GM23248 (cell line): ENCODE results near the gene SCYL1. TPM values are rescaled to one million over a fixed set of nuclear protein-coding genes. Genes with fewer than 3 reads are reported as not detected.
A peak's percentile ranks its signal among the peaks of the same experiment; 100 is the strongest.

Experiments
- DNase-seq: peaks from one replicate; pipeline ENCODE4 v3.0.0-alpha.2; 2015
- H2AFZ ChIP-seq: fragments of 200-600 bp; sonication (generic); 2 replicates; pipeline ENCODE4 v1.6.1; 2016; ENCODE audit warnings: antibody characterized with exemption
- H3F3A ChIP-seq: fragments of 200-600 bp; sonication (generic); 2 replicates; pipeline ENCODE4 v1.6.1; 2016; ENCODE audit warnings: mild to moderate bottlenecking, antibody characterized with exemption, mixed run types; ENCODE audit not compliant: insufficient read depth
- H3K27ac ChIP-seq: fragments of 200-600 bp; sonication (generic); 2 replicates; pipeline ENCODE4 v1.5.1; 2016; ENCODE audit warnings: mild to moderate bottlenecking
- H3K27me3 ChIP-seq: fragments of 200-600 bp; sonication (generic); replicated peaks from 2 replicates; pipeline ENCODE4 v1.6.1; 2016; ENCODE audit warnings: mild to moderate bottlenecking; ENCODE audit not compliant: insufficient read depth
- H3K36me3 ChIP-seq: fragments of 200-600 bp; sonication (generic); 2 replicates; pipeline ENCODE4 v1.6.1; 2016; ENCODE audit warnings: low read depth, mild to moderate bottlenecking
- H3K4me1 ChIP-seq: fragments of 200-600 bp; sonication (generic); 2 replicates; pipeline ENCODE4 v1.6.1; 2016; ENCODE audit warnings: mild to moderate bottlenecking; ENCODE audit not compliant: insufficient read depth
- H3K4me2 ChIP-seq: fragments of 200-600 bp; sonication (generic); one replicate; pipeline ENCODE4 v1.6.1; 2016; ENCODE audit warnings: mild to moderate bottlenecking; ENCODE audit not compliant: unreplicated experiment
- H3K4me3 ChIP-seq: fragments of 200-600 bp; sonication (generic); 2 replicates; pipeline ENCODE4 v1.5.1; 2016; ENCODE audit warnings: mild to moderate bottlenecking
- H3K79me2 ChIP-seq: fragments of 200-600 bp; sonication (generic); 2 replicates; pipeline ENCODE4 v1.6.1; 2016; ENCODE audit warnings: mild to moderate bottlenecking; ENCODE audit not compliant: insufficient read depth
- H3K9ac ChIP-seq: fragments of 200-600 bp; sonication (generic); 2 replicates; pipeline ENCODE4 v1.6.1; 2016; ENCODE audit warnings: mild to moderate bottlenecking
- H3K9me2 ChIP-seq: fragments of 200-600 bp; sonication (generic); 2 replicates; pipeline ENCODE4 v1.6.1; 2016; ENCODE audit warnings: mixed run types, mild to moderate bottlenecking, moderate library complexity; ENCODE audit not compliant: insufficient read depth
- H3K9me3 ChIP-seq: fragments of 200-600 bp; sonication (generic); one replicate; pipeline ENCODE4 v1.6.1; 2017; ENCODE audit warnings: low read depth
- H4K20me1 ChIP-seq: fragments of 200-600 bp; sonication (generic); 2 replicates; pipeline ENCODE4 v1.6.0; 2016; ENCODE audit not compliant: insufficient read depth
- EZH2 ChIP-seq: fragments of 200-600 bp; sonication (generic); IDR thresholded peaks from 2 replicates; pipeline ENCODE4 v1.6.1; 2018; ENCODE audit warnings: antibody characterized with exemption, mild to moderate bottlenecking; ENCODE audit not compliant: insufficient read depth, poor library complexity, severe bottlenecking
- EZH2phosphoT487 ChIP-seq: fragments of 200-600 bp; sonication (generic); IDR thresholded peaks from 2 replicates; pipeline ENCODE4 v1.6.1; 2018; ENCODE audit warnings: antibody characterized with exemption, moderate library complexity, mild to moderate bottlenecking, low read depth; ENCODE audit not compliant: insufficient read depth
- WGBS, 2 experiments: methylation state at CpG; one replicate each; pipeline ENCODE4 v1.1.6; 2015 to 2017; ENCODE audit warnings: low lambda C conversion rate in 2 of 2, low coverage in 1 of 2; ENCODE audit errors: missing lambda C conversion rate in 2 of 2; 5-methylcytosine and 5-hydroxymethylcytosine counted together
- in situ Hi-C: fragments of 300-500 bp; cut with MboI; formaldehyde crosslinking; loops from 2 replicates; pipeline ENCODE4 v1.15.0; 2020
- polyA plus RNA-seq: library from polyadenylated mRNA; unstranded; fragments of >200 nt; fragmentation: Nextera tagmentation; extraction: Ambion mirVana; gene quantifications from 2 replicates; pipeline ENCODE4 v1.2.1, GENCODE V29; 2016
- total RNA-seq: library from RNA; depleted of rRNA; stranded (reverse); fragments of >200 nt; shearing (Covaris generic); gene quantifications from 2 replicates; pipeline ENCODE4 v1.2.3, GENCODE V29; 2014

Gene SCYL1
- total and polyA plus RNA-seq, 2 experiments from 2014 or later: 90.7 to 115 TPM

GRCh38 chr11:65492637-65493366 is 32.1 kb upstream of the SCYL1 start:
- Histone ChIP-seq H4K20me1 (no peaks in the 10 kb centered on the region), H3K36me3 (no peaks in the 10 kb centered on the region), H3K27me3 (no peaks in the 10 kb centered on the region), H3K4me3 (peak overlapping the region; percentile 43), H3K9me3 (no peaks in the 10 kb centered on the region), H3K9ac (peak overlapping the region; percentile 91), H3K4me2 (peak overlapping the region; percentile 82), H2AFZ (no peak overlapping the region), H3K4me1 (peaks cover 91% of the 10 kb centered on the region), H3K79me2 (peaks cover 61% of the 10 kb centered on the region), H3F3A (peaks cover 87% of the 10 kb centered on the region), H3K27ac (peak overlapping the region; percentile 100), H3K9me2 (no peaks in the 10 kb centered on the region)
- TF ChIP-seq EZH2 (no peak), EZH2phosphoT487 (no peak)
- in situ Hi-C loops: no loop called here
- WGBS, 2 experiments: 8 to 10% methylated on average over 6 of the region's 6 CpGs
- peak; percentile 95 for DNase-seq

GRCh38 chr11:65493367-65494176 is 31.3 kb upstream of the SCYL1 start:
- no peak for TF ChIP-seq EZH2
- TF ChIP-seq EZH2phosphoT487: no peak
- peaks cover 87% of the 10 kb centered on the region for H3F3A ChIP-seq
- H3K4me1 ChIP-seq: peaks cover 91% of the 10 kb centered on the region
- H2AFZ ChIP-seq: no peak overlapping the region
- peak; percentile 99 for DNase-seq
- peak overlapping the region; percentile 91 for H3K9ac ChIP-seq
- WGBS, 2 experiments: 9 to 11% methylated on average over 12 of the region's 12 CpGs
- peak overlapping the region; percentile 100 for H3K27ac ChIP-seq
- no peaks in the 10 kb centered on the region for H3K9me2 ChIP-seq
- no peaks in the 10 kb centered on the region for H3K27me3 ChIP-seq
- H3K79me2 ChIP-seq: peaks cover 61% of the 10 kb centered on the region
- peak overlapping the region; percentile 43 for H3K4me3 ChIP-seq
- no peaks in the 10 kb centered on the region for H3K9me3 ChIP-seq
- H3K36me3 ChIP-seq: no peaks in the 10 kb centered on the region
- H4K20me1 ChIP-seq: no peaks in the 10 kb centered on the region
- in situ Hi-C loops: no loop called here
- peak overlapping the region; percentile 82 for H3K4me2 ChIP-seq

- Histone ChIP-seq H3K4me3 (peak overlapping the region; percentile 61), H3K27ac (peak overlapping the region; percentile 100), H4K20me1 (peaks cover 21% of the 10 kb centered on the region; the same call in 1 of the 2 replicates), H3K4me1 (peaks cover 63% of the 10 kb centered on the region), H3F3A (peaks cover 88% of the 10 kb centered on the region), H3K9ac (peak overlapping the region; percentile 89), H3K9me3 (no peaks in the 10 kb centered on the region), H3K79me2 (peaks cover 69% of the 10 kb centered on the region), H2AFZ (no peak overlapping the region), H3K9me2 (no peaks in the 10 kb centered on the region), H3K27me3 (no peaks in the 10 kb centered on the region), H3K4me2 (peak overlapping the region; percentile 77), H3K36me3 (peaks cover 25% of the 10 kb centered on the region)
- TF ChIP-seq EZH2 (no peak), EZH2phosphoT487 (no peak)
- 7 to 8% methylated on average over 15 of the region's 15 CpGs for WGBS, 2 experiments
- DNase-seq: peak; percentile 73
- in situ Hi-C loops: no loop called here
Measured at GRCh38 chr11:65496304-65497140, 28.4 kb upstream of the SCYL1 start.
